Right kidney (tissue), 1 donor: Measurements from ENCODE around the gene TMEM234.

ENCODE experiments used
- DNase-seq: peaks from one replicate; pipeline ENCODE4 v3.0.0-alpha.2; 2016

Gene TMEM234

DNA sequence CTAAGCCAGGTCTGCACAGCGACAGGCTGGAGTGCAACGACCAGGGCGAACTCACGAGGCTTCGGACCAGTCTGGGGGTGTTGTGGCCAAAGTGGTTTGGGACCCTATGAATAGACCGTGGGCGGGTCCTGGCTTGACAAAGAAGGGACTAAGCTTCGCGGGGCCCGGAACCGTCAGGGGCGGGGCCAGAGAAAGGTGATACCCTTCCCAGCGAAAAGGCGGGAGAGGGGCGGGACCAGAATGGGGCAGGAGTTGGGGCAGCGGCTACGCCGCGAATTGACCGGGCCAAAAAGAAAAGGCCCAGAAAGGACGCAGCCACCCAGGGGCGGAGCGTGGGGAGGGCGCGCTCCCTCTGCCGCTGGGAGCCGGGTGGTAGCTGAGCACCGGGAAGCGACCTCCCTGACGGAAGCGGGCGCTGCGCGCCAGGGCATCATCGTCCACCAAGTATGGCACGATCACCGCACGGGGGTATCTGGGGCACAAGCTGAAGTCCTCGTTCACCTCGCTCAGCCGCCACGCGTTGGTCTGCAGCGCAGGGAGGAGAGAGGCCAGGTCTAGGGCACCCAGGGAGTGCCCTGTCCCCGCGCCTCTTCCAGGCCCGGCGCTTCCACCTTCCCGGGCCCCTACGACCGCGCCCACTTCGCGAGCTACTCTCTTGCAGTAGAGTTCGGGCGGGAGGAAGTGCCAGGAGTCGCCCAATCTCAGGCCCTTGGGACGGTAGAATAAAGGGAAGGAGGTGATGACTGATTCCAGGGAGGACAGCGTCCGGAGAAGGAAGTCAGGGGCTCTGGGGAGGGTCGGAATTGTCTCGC is 18.2 kb upstream of the TMEM234 start:
- peak; percentile 88 for DNase-seq

DNA sequence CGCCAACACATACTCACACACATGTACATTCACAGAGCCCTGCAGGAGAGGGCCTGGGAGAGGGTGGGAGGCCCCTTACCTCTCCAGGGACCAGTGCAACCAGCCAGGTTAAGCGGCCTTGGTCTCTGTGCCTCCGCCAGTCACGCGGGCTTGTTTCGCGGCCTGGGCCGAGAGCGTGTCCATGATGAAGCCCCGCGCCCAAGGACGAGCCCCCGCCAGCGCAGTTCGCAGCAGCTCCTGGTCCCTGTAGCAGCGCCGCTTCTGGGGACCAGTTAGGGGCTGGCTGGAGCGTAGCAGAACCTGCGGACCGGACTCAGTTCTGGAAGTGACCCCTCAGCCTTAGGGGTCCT is 17.6 kb upstream of the TMEM234 start:
- peak; percentile 79 for DNase-seq

DNA sequence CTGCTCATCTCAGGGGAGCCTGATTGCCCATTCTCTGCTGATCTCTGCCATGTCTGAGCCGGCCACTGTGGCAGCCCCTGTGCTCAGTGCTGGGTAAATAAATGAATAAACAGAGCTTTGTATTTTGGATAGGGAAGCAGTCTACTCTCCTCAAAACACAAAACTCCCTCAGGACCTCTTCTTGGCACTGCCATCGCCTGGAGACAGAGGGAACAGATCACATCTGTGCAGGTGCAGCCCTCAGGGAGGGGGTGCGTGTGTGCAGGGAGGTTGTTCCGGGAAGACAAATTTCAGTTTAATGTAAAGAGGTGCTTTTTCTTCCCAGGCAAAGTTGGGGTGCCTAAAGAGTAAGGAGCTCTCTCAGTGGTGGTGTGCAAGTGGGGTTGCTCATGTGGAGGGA is 17.2 kb upstream of the TMEM234 start:
- DNase-seq = no peak

- no peak for DNase-seq
Measured at GRCh38 chr1:32234792-32235191, 12.6 kb upstream of the TMEM234 start.

GRCh38 chr1:32232558-32233304 is 10.6 kb upstream of the TMEM234 start:
- no peak for DNase-seq

DNA sequence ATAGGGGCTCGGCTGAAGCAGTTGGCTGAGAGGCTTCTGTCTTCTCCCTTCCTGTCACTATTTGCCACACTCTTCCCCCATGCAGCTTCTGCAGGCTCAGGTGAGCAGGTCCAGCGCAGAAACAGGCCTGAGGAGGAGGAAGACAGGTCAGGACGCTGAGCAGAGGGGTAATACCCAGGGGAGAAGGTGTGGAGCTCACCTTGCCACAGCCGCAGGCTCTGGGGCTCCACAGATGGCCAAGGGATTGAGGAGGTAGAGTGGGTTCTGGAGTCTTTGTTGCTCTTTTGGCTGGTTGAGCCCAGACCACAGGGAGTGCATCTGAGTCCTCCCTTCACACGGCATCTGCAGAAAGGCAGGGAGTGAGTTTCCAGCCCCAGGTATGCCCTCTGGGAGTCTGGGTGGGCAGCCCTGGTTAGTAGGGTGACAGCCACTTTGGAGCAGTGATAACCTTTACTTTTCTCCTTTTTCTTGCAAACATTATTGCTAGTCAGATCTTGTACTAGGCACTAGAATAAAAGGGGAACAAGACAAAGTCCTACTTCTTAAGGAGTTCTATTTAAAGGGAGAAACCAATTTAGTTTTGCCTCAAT is 9.8 kb upstream of the TMEM234 start:
- no peak for DNase-seq

- no peak for DNase-seq
Measured at GRCh38 chr1:32228771-32229170, 6.6 kb upstream of the TMEM234 start.

DNA sequence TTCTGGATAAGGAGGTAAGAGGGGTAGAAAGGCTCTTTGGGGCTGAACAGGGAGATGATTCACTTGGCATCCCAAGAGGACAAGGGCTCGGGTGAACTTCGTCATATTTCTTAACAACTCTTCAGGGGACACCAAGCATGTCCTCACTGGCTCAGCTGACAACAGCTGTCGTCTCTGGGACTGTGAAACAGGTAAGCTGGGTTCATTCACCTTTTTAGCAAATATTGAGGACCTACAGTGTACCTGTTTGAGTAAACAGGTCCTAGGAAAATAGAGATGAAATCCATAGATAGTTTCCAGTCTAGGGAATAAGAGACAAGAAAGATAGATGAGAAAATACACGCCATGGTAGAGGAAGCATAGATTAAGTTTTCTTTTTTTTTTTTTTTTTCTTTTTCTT is 2.1 kb upstream of the TMEM234 start:
- no peak for DNase-seq

DNA sequence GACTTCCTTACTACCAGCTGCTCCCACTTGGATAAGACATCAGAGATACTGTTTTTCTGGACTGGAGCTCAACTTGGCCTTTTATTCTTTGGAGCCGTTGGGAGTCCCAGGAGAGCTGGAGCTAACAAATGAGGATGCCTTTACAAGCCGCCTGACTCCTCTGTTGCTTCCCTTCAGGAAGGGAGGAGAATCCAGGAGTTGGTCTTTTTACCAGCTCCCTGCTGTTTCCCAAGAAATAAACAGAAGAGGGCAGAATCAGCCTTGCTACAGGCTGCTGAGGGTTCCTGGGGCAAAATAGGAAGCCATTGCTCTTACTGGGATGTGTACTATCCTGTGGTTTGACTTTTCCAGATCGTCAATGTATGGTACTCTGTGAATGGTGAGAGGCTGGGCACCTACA is 1.5 kb upstream of the TMEM234 start:
- DNase-seq = no peak

GRCh38 chr1:32221581-32221979 is 573 bp downstream of the TMEM234 start:
- DNase-seq = no peak

- no peak for DNase-seq
Measured at GRCh38 chr1:32220746-32221580, 1.2 kb downstream of the TMEM234 start.

DNA sequence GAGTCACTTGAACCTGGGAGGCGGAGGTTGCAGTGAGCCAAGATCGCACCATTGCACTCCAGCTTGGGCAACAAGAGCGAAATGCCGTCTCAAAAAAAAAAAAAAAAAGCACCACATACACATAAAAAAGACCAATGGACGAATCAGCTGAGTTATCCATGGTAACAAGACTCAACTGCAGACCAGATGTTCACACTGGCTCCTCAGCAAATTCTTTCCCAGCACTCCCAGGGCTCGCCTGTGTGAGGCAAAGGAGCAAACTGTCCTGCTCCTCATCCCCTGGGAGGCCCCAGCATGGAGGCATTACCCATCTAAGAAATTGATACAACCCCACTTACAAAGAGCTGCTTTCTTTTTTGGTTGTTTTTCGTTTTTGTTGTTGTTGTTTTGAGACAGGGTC is 3.1 kb downstream of the TMEM234 start:
- DNase-seq = no peak

DNA sequence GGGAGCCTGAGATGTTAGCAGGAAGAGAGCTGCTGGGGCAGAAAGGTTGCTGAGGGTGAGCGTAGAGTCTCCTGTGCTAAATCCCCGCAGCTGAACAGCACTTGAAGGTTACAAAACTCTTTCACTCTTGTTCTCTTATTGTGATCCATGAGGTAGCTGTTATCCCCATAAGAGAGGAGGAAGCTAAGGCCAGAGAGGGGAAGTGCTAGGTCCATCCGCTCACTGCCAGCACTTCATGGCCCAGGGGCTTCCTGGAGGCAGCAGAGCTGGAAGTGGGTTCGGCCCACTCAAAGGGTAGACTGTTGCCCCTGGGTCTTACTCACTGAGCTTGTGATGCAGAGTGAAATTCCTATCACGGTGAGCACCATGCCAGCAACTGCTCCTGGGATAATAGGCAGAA is 5.6 kb downstream of the TMEM234 start:
- no peak for DNase-seq

GRCh38 chr1:32215629-32216480 is 6.3 kb downstream of the TMEM234 start:
- peak; percentile 52 for DNase-seq

DNA sequence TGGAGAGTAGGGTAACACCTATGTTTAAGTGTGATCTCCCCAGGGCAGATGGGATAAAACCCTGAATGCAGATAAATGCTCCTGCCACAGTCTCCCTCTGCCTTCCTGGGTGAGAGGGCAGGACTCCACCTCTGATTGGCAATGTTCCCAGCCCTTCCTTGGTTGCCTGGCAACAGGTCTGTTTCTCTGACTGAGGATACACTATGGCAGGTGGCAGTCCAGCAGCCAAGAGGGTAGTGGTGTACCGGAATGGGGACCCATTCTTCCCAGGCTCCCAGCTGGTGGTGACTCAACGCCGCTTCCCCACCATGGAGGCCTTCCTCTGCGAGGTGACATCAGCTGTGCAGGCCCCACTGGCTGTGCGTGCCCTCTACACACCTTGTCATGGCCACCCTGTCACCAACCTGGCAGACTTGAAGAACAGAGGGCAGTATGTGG is 13.2 kb downstream of the TMEM234 start, which contains the start of gene DCDC2B:
Gene DCDC2B, plus strand, starts transcription at position 199 of the 438 bp plus-strand sequence. Its CDS starts 5 bp downstream, at position 204.
- no peak for DNase-seq

DNA sequence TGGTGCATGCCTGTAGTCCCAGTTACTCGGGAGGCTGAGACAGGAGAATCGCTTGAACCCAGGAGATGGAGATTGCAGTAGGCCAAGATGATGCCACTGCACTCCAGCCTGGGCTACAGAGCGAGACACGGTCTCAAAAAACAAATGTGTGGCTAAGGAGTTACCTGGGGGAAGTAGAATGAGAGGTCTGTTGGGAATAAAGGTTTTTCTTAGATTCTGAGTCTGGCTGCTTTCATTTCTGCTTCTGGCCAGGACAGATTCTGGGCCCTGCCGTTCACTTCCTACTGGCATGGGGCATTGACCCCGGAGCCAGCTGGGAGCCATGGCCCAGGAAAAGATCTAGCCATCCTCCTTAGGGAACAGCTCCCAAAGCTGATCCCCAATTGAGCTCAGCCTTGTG is 13.7 kb downstream of the TMEM234 start:
- DNase-seq = no peak

DNA sequence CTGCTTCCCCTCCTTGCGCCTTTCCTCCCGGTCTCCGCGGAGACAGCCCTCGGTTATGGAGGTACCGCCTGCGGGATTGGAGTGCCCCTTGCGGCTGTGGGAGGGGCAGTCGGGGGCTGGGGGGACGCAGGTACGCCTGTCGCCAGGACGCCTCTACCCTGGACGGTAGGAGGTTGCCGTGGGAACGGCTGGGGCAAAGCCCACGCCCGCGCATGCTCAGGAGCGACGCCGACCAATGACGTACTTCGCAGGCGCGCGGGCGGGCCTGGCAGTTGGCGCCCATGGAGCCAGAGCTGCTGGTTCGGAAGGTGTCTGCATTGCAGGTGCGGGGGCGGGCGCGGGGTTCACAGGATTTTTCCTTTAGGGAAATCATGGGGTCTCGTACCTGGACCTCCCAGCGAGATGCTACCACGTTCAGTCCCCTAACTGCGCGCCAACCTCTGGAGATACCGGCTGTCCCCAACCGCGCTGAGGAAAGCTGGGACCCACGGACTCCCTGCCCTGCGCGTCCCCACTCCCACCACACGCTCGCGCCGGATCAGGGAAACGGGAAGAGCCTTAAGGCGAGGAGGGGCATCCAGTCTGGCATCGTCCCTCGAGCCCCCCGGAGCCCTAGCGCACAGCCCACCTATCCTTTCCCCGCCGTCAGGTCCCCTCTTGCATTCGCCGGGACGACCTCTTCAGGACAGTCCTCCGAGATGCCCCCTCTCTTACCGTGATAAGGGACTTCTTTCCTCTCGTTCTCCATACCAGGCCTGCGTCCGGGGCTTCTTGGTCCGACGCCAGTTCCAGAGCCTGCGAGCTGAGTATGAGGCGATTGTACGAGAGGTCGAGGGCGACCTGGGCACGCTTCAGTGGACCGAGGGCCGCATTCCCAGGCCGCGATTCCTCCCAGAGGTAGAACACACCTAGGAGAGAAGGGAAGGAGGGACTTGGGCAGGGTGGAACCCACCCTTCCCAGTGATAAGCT is 16.5 kb downstream of the TMEM234 start, which contains the start of gene IQCC:
Gene IQCC, plus strand, starts transcription at position 271 of the 970 bp plus-strand sequence. Its CDS starts 11 bp downstream, at position 282.
- peak; percentile 88 for DNase-seq

- DNase-seq = no peak
Measured at GRCh38 chr1:32204943-32205361, 17.2 kb downstream of the TMEM234 start.

DNA sequence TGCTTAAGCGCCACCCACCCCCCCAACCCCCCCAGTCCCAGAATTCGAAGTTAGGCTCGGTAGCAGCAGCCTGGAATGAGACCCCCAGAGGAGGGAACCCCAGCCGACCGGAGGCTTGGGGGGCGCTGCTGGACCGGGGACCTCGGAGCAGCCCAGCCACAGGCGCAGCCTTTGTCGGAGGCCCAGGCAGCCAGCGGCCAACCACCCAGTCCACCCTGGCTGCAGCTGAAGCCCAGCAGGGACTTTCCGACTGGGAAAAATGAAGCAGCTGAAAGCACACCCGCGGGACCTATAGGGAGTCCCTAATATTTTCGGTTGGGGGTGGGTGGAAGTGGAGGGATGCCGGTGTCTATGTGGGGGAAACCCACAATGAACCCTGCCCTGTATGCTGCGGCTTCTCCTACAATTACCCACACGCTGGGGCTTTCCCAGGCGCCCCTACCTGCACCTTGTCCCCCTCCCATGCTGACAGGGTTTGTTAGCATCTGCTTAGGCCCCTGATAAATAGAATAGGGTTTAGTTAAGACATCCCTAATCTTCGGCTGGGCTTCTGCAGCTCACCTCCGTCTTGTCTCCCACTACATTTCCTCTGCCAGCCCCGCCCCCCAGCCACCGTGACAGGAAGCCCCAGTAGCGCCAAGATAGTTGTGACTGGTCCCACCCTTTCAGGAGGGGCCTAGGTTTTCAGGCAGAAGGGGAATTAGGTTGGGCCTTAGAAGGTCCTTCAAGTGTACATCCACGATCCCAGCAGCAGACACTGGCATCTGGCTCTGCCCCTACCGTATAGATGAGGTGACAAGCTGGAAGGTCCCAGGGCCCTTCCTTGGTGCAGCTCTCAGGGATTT is 20.9 kb downstream of the TMEM234 start:
- DNase-seq = peak; percentile 75
